Occipital lobe (tissue), 2 donors: ENCODE data around the gene KIF1A. TPM values are rescaled to one million over a fixed set of nuclear protein-coding genes. Genes with fewer than 3 reads are reported as not detected.

Experiments
- DNase-seq: peaks from one replicate; lab custom pipeline; 2025; lab: John Stamatoyannopoulos, UW
- total RNA-seq: library from RNA; depleted of rRNA; stranded (reverse); fragments of >200 nt; gene quantifications from one replicate; pipeline ENCODE4 v1.2.3, GENCODE V29; 2014

The KIF1A gene
- total RNA-seq, 1 donor from 2014 or later = 219 TPM

DNA sequence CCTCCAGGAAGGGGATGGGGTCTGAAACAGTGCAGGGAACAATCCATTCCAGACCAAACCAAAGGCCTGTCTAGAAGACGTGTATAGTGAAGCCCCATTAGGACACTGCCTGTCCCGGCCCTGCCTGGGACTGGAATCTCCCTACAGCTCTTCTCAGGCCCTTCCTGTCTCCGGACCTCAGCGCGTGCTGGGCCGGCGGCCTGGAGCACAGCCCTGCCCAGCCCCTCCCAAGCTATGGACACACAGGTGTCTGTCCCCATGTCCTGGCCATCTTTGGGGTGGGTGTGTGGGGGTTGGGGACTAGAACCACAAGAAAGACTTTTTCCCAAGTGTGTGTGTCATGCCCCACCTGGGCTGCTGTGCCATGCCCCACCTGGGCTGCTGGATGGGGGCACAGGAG, 51.8 kb downstream of the KIF1A start:
- DNase-seq = no peak

DNA sequence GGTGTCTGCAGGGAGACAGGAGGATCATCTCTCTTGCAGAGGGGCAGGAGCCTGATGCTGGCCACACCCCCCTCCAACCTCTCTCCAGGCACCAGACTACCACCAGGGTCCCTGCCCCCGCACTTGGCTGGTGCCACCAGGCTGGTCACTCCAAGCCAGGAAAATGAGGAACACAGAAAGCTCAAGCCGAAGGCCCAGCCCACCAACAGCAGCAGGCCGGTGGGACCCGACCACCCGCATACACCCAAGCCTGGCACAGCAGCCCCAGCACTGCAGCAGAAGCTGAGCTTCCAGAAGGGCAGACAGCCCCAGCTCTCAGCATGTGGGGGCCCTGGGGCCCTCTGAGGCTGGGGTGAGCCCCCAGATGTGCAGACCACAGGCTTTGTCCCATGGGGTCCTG, 52.7 kb downstream of the KIF1A start:
- DNase-seq = no peak

DNA sequence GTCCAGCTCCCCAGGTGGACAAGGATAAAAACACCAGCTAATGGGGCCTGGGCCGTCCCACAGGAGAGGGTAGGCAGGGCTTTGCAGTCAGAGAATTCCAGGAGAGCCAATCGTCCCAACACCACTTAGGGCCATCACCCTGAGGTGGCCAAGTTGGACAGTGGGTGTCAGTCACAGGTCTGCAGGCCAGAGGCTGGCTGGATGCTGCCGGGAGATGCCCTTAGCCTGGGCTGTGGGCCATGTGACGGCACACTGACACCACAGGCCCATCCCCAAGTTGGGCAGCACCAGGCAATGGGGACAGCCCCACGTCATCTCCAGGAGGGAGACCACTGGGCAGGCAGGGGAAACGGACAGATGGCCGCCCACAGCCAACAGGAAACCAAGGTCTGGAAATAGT, 53.9 kb downstream of the KIF1A start:
- DNase-seq = no peak

DNA sequence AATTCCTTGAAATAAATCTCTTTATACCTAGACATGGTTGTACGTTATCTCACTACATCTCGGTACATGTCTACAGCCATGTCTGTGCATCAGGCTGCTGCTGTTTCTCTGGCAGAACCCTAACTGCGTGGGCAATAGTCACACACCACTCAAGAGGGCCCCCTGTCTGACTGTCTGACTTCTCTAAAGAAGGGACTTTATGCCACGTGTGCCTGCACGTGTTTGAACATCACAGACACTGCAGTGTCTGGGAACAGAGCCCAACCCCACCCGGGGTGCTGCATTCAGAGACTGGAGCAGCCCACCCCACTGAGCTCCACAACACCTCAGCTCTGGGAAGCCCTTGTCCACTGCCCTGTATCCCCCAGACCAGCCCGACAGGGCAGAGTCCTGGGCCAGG, 55.0 kb downstream of the KIF1A start:
- peak; percentile 40 for DNase-seq

DNA sequence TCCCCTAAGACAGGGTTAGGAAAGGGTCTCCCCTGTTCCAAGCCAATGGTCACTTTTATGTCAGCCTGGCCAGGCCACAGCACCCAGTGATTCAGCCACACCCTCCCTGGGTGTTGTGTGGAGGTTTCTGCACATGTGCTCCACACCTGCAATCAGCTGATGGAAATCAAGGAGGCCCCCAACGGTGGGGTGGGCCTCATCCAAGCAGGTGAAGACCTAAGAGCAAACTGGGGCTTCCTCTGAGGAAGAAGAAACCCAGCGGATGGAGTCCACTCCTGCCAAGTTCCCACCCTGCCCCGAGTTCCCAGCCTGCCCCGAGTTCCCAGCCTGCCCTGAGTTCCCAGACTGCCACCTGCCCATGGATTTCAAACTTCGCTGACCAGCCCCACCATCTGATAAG, 55.4 kb downstream of the KIF1A start:
- no peak for DNase-seq

DNA sequence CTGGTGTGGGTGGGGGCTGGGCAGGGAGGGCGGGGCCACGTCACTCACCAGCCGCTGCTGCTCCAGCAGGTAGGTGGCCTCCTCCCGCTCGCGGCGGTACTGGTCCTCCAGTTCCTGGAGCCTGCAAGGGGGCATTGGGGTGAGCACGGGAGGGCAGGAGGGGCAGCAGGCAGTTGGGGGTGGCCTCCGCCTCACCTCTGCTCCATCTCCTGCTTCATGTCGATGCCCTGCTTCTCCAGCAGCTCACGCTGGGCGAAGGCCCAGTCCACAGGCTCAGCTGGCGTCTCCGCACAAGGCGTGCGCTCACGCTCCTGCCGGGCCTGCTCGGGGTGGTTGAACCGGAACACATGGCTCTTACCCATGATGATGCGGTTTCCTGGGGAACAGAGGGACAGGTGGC, 57.0 kb downstream of the KIF1A start:
- no peak for DNase-seq

DNA sequence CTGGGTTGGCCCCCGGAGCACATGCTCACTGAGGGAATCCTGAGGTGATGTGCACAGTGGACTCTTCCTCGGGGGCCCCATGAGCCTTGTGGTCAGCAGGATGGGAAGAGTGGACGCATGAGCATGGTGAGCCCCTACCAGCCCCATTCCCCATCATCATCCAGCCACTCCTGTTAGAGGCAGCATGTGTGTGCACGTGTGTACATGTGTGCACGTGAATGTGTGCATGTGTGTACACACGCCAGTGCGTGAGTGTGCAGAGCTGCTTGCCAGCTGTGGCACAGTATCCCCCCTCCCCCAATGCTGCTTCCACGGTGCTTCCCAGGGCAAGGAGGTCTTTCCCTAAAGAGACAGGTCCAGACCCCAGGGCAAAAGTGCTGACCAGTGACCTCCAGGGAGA, 57.8 kb downstream of the KIF1A start:
- DNase-seq = no peak

DNA sequence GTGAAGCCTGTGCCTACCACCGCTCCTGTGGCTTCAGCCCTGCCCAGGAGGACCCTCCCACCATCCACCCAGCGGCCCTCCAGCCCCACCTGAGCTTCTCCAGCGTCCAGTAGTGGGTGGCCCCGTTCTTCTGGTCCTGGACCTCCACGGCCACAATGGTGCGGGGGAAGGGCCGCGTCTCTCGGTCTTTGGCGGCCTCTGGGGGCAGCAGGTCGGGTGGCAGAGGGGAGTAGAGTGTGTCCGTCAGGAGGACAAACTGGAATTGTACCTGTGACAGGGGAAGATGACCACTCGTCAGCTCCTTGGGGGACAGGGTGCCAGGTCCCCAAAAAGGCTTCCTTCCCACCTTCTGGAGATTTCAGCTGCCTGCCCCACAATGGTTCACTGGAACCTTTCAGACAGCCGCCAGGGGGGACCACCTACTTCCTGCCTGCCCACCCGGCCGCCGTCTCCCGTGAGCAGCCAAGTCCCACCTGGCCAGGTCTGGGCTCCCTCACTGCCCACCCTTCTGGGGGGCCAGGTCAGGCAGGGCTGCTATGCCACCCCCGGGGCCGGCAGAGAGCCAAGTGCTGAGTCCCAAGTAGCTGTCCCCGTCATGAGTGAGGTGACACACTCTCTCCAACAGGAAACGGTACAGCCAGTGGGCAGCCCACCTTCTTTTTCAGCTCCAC, 59.3 kb downstream of the KIF1A start:
- no peak for DNase-seq

DNA sequence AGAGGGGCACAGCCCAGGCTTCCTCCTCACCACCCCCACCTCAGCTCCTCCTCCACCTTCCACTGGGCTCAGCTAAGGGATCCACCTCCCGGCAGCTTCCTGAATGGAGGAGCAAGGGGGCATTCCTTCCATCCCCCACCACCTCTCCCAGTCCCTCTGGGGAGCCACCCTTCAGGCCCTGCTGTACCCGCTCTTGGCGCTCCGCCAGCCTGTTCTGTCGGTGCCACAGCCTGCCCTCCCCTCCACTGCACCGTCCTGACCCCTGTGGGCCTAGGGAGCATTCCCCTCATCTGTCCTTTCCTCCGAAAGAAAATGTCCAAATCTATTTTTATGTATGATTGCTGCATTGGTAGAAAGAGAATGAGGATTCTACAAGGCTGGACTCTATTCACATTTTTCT, 59.9 kb downstream of the KIF1A start:
- DNase-seq = no peak

DNA sequence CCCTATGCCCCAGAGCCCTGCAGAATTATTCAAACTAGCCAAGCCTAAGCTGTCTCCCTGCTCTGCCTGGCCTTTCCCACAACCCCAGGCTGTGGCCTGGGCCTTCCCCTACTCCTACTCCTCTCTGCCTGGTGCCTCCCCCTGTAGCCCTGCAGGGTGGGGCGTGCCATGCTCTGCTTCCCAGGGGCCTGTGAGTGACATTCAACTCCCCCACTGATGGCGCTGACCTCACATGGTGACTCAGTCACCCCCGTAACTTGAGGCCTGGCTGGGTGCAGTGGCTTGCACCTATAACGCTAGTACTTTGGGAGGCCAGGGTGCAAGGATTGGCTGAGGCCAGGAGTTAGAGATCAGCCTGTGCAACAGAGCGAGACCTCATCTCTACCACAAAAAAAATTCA, 60.6 kb downstream of the KIF1A start:
- DNase-seq = no peak

DNA sequence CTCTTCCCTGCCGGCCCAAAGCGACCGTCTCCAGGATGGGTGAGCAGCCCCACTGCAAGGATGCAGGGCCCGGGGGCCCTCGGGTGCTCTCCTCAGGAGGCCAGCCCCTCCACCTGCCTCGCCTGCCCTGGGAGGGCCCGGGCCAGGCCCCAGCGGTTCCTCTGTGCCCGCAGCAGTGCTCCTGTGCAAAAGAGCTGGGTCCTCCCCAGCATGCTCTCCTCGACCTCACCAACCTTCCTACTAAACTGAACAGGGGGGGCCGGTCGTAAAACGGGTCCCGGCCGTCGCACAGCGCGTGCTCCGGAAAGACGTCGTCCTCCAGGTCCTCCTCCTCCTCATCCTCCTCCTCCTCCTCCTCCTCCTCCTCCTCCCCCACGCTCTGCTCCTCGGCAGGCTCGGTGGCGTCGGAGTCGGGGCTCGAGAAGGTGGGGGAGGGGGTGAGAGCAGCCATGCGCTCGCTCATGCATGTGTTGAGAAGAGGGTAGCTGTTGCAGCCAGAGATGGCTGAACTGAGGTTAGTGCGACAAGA, 62.9 kb downstream of the KIF1A start:
- DNase-seq = no peak

DNA sequence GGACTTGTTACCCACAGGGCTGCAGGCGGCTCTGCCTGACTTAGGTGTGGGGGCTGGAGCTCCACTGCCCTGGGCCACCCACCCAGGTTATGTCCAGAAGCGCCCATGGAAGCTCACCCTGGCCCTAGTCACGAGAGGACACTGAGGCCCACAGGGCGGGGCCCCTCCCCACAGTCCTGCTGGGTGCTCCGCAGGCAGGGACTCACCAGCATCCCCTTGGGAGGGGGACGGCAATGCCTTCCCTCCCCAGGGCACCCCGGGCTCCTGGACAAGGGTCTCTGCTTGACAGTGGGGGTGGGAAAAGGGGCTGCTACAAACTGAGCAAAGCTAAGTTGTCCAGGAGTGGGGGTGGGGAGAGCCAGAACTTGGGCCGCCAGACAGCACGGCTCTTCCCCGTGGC, 67.8 kb downstream of the KIF1A start:
- DNase-seq = no peak

DNA sequence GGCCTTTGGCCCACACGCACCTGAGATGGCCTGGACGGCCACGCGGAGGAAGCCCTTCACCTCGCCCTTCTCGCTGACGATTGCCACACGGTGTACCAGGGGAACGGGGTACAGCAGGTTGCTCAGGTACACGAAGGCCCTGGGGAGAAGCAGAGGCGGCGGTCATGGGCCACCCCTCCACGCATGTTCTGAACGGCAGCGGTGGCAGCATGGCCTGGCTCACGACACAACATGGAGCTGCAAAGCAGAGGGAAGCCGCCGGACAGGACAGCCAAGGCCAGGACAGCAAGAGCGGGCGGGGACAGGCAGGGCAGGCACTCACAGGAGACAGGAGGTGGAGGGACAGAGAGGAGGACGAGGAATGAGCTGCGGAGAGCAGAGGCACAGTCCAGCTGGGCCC, 69.6 kb downstream of the KIF1A start:
- DNase-seq = no peak

DNA sequence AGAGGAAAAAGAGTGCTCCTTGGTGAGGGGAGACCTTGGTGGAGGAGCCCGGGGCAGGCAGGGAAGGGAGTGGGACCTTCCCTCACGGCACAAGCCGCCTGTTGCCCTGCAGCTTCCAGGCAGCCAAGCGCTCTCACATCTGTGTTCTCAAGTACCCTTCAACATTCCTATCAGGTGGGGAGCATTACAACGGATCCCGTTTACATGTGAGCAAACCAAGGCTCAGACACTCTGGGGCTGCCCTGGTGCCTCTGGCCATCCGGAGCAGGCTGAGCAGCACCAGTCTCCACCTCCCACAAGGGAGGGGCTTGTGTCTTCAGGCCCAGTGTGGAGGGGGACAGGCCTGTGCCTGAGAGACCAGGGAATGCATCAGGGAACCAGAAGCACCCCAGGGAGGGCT, 70.5 kb downstream of the KIF1A start:
- no peak for DNase-seq

DNA sequence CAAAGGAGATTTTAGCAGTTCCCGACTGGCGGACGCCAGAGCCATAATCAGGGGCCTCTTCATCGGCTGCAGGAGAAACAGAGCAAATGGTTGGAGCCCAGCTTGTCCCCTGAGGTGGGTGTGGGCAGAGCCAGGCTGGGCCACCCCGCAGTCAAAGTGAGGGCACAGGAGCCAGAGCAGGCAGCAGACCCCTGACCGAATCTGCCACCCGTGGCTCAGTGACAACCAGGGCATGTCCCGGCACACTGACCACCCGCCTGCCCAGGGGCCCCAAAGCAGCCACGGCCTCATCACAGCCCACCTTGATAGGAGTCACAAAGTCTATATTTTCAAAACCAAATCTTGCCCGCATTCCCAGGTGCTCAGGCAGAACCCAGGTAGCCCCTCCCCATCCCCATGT, 72.8 kb downstream of the KIF1A start:
- no peak for DNase-seq

DNA sequence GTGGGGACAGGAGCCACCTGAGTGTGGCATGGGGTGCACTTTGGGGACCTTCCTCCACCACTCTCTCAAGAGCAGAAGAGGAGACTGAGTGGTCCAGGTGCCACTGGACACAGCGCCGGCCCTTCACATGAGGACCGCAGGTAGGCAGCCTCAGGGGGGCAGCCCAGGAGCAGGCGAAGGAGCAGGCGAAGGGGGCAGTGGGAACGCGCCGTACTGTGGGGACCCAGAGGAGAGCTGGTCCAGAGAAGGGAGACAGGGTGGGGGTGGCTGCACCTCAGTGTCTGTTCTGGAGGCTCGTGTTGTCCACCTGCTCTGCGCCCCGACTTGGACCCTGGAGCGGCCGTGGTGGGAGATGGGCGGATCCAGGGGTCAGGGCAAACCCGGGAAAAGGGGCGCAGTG, 73.3 kb downstream of the KIF1A start:
- no peak for DNase-seq

DNA sequence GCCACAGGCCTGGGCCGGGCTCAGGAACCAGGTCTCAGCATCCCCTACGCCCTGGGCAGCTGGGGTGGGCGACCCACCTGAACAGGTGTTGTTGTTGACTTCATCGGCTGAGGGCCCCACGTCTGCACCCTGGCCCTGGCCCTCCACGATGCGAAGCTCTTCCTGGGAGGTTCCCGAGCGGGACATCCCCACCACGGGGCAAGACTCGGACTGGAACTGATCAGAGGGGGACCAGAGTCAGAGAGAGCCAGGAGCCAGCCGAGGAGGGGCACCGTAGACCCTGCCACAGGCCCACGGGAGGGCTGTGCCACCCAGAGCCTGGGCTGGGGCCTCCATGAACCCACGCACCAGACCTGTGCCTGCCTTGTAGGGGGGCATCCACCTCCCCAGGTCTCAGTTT, 74.1 kb downstream of the KIF1A start:
- no peak for DNase-seq

DNA sequence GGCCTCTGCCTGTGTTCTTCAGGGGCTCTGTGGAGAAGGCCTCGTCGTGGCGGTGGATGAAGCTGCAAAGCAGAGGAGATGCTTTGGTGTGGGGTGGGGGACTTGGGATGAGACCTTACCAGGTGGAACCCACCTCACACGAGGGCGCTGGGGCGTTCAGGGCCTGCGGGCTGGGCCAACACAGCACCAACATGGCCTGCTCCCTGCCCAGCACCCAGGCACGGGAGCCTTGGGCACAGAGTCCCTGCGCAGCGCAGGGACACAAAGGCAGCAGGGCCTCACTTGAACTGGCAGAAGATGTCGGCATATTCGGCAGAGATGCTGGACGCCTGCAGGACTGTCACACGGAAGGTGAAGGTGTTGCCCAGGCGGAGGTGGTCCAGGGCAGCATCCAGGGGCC, 74.6 kb downstream of the KIF1A start:
- no peak for DNase-seq

DNA sequence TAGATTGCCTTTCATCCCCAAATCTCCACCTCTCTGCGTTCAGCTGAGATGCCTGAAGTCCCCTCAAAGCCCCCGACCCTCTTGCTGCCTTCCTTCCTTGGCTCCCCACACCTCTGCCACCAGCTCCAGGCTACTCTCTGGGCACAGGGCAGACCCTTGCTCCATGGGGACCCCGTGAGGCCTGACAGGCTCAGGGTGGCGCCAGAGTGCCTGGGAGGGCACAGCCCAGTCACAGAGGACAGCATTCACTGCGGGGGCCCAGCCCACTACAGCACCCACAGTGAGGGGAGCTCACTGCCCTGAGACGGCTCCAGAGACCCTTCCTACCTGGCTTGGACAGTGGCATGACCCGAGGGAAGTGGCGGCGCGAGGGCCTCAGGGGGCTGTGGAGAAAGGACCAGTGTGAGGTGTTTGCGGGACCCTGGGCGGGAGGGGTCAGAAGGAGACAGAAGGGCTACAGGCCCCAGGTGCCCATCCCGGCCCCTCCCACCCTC, 77.4 kb downstream of the KIF1A start:
- no peak for DNase-seq

DNA sequence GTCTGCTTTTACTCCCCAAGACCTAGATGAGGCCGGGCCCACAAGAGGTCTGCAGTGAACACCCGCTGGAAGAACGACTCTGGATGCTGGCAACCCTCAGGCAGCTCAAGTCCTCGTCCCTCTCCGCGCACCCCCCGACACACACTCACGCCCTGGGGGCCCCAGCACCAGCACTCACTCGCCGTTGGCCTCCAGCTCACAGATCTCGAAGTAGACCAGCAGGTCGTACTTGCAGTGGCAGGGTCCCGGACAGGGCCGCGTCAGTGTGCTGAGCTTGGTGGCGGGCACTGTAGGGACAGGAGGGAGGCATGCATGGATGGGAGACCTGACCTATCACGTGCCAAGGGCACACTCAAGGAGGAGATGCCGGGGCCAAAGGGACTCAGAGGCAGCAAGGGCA, 78.9 kb downstream of the KIF1A start:
- DNase-seq = no peak

DNA sequence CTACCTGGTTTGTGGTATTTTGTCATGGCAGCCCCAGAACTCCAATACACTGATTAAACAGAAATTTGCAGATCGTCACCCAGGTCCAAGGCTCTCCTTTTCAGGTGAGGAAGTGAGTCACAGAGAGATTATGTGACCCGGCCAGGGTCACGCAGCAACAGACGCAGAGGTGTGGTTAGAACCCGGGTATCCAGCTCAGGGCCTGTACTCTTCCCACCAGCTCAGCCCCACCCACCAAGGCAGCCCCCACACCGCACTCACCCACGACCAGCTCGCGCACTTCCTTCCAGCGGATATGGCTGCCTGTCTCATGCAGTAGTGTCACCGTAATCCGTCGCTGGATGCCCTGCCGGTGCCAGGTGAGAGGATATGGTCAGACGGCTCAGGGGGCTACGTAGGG, 80.2 kb downstream of the KIF1A start:
- no peak for DNase-seq

DNA sequence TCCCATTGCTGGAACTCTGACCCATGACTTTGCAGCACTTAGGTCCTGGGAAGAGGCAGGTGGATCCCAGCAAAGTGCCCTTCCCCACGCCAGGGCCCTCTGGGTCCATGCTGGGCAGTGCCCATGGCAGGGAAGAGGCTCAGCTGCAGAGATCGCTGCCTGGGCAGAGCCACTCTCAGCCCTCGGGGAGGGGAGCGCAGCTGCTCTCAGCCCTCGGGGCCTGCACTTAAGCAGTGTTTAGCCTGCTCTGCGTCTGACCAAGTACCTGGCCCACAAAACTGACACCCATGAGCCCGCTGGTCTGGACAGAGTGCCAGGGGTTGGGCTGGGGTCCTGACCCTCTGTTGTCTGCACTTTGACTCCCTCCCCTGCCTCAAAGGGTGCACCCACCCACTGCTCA, 82.1 kb downstream of the KIF1A start:
- DNase-seq = no peak

DNA sequence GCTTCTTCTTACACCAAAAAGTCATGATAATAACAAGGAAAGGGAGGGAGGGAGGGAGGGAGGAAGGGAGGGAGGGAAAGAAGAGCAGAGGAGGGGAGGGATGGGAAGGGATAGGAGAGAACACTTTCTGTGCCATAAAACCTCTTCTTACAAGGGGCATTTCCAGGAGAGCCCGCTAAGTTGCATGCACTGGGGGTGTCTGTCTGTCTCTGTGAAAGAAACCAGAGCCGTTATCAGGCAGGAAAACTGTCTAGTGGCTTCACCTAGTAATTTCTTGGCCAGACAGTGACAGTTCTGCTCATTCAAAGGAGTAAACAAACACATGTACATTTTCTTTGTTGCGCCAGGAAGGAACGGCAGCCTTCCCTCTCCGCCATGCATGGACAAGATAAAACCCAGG, 82.5 kb downstream of the KIF1A start:
- DNase-seq = no peak
